Transverse colon (tissue), 4 donors: Measurements from ENCODE around the gene FAM43A. TPM values are rescaled to one million over a fixed set of nuclear protein-coding genes. Genes with fewer than 3 reads are reported as not detected.

ENCODE experiments used
- DNase-seq: peaks from one replicate; pipeline ENCODE4 v3.0.0-alpha.2; 2019
- H3K27ac ChIP-seq, 4 donors: fragments of 200-600 bp; sonication (generic); 2 replicates each; pipeline ENCODE4 v1.5.1; 2016 to 2018; ENCODE audit warnings: inconsistent platforms in 4 of 4
- H3K27me3 ChIP-seq: fragments of 200-600 bp; sonication (generic); 2 replicates; pipeline ENCODE4 v1.5.1; 2017; ENCODE audit warnings: inconsistent platforms
- H3K36me3 ChIP-seq, 4 donors: fragments of 200-600 bp; sonication (generic); 2 replicates each; pipeline ENCODE4 v1.5.1; 2017 to 2019; ENCODE audit warnings: inconsistent platforms in 4 of 4
- H3K4me1 ChIP-seq, 4 donors: fragments of 200-600 bp; sonication (generic); 2 replicates each; pipeline ENCODE4 v1.5.1; 2017 to 2020; ENCODE audit warnings: inconsistent platforms in 4 of 4
- H3K4me3 ChIP-seq, 4 donors: fragments of 200-600 bp; sonication (generic); 1 replicate in 1 of 4; 2 replicates in 3 of 4; pipeline versions ENCODE4 v1.5.1 to v1.6.1; 2017 to 2019; ENCODE audit warnings: inconsistent platforms in 4 of 4
- H3K9me3 ChIP-seq, 2 donors: fragments of 200-600 bp; sonication (generic); 2 replicates each; pipeline ENCODE4 v1.5.1; 2017 to 2019; ENCODE audit warnings: inconsistent platforms in 2 of 2
- EP300 ChIP-seq: sonication (generic); formaldehyde crosslinking; IDR thresholded peaks from one replicate; pipeline ENCODE4 v1.6.1; 2017; ENCODE audit warnings: antibody characterized with exemption, low read depth
- POLR2A ChIP-seq: fragments of 450-650 bp; IDR thresholded peaks from one replicate; pipeline ENCODE4 v1.6.1; 2016; ENCODE audit warnings: antibody characterized with exemption, mild to moderate bottlenecking, moderate library complexity
- POLR2AphosphoS5 ChIP-seq, 3 donors: sonication (generic); formaldehyde crosslinking; IDR thresholded peaks; one replicate each; pipeline ENCODE4 v1.6.1; 2016; ENCODE audit warnings: antibody characterized with exemption in 3 of 3
- WGBS, 2 donors: methylation state at CpG; one replicate each; pipeline ENCODE4 v1.1.5; 2018; ENCODE audit warnings: low coverage in 1 of 2; 5-methylcytosine and 5-hydroxymethylcytosine counted together
- in situ Hi-C, 4 donors: fragments of 200-750 bp; cut with MboI; loops; one replicate each; pipeline versions ENCODE4 v1.15.0 to v1.15.1; 2017; ENCODE audit warnings: low sequenced_read_pairs in 3 of 4, low pct_ligation_motif_present in 1 of 4, low pct_unique_long_range_greater_than_20kb in 1 of 4
- intact Hi-C: fragments of 100-400 bp; cut with DNase I; formaldehyde crosslinking; loops from one replicate; pipeline ENCODE4 v1.15.1; 2023; ENCODE audit warnings: low total_unique reads
- total RNA-seq, 4 donors: library from RNA; depleted of rRNA; stranded (reverse); fragments of >200 nt; gene quantifications; one replicate each; pipeline ENCODE4 v1.1.0, GENCODE V29; 2016
- TF ChIP-seq, protein P1 (sequence below), 5 experiments: fragments of 200-600 bp in 3 of 5; fragments of 450-650 bp in 2 of 5; sonication (generic) in 3 of 5; IDR thresholded peaks; 1 replicate in 2 of 5; 2 replicates in 3 of 5; pipeline ENCODE4 v1.5.1; 2016 to 2017; ENCODE audit warnings: antibody characterized with exemption in 5 of 5, inconsistent platforms in 3 of 5, mild to moderate bottlenecking in 2 of 5, moderate library complexity in 1 of 5

Gene FAM43A
- total RNA-seq, 4 donors from 2014 or later: 31.2 to 111 (median 95.9) TPM

GRCh38 chr3:194689493-194689944, 3.8 kb downstream of the FAM43A start:
- intact Hi-C loops: loop anchor here (5.0 to 10.0 kb wide), 2 partner anchors 568 to 855 kb away; partner anchors contain the start of gene PPP1R2
- TF ChIP-seq POLR2AphosphoS5 (IDR thresholded peaks at IDR 0.05): no peak
- no peak for TF ChIP-seq POLR2A
- no peak for TF ChIP-seq EP300
- TF ChIP-seq, protein P1, sequence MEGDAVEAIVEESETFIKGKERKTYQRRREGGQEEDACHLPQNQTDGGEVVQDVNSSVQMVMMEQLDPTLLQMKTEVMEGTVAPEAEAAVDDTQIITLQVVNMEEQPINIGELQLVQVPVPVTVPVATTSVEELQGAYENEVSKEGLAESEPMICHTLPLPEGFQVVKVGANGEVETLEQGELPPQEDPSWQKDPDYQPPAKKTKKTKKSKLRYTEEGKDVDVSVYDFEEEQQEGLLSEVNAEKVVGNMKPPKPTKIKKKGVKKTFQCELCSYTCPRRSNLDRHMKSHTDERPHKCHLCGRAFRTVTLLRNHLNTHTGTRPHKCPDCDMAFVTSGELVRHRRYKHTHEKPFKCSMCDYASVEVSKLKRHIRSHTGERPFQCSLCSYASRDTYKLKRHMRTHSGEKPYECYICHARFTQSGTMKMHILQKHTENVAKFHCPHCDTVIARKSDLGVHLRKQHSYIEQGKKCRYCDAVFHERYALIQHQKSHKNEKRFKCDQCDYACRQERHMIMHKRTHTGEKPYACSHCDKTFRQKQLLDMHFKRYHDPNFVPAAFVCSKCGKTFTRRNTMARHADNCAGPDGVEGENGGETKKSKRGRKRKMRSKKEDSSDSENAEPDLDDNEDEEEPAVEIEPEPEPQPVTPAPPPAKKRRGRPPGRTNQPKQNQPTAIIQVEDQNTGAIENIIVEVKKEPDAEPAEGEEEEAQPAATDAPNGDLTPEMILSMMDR (IDR thresholded peaks at IDR 0.05): no peak
- H3K4me3 ChIP-seq: no peak overlapping the region
- H3K27ac ChIP-seq: peak overlapping the region; percentile 75 to 93 (median 89)
- in situ Hi-C loops: loop anchor here (10.0 to 25.0 kb wide), 5 partner anchors 273 to 848 kb away; partner anchors contain the start of gene PPP1R2 (in 2 of the 4)
- no peaks in the 10 kb centered on the region for H3K27me3 ChIP-seq
- H3K4me1 ChIP-seq: peaks cover 0 to 41% (median 28%) of the 10 kb centered on the region in 4 donors
- WGBS, 2 donors: 60% methylated on average over 9 of the region's 9 CpGs; no CpG with 5 or more reads in 1 of the 2 donors
- no peak for DNase-seq
- H3K9me3 ChIP-seq: no peaks in the 10 kb centered on the region
- no peaks in the 10 kb centered on the region for H3K36me3 ChIP-seq

DNA sequence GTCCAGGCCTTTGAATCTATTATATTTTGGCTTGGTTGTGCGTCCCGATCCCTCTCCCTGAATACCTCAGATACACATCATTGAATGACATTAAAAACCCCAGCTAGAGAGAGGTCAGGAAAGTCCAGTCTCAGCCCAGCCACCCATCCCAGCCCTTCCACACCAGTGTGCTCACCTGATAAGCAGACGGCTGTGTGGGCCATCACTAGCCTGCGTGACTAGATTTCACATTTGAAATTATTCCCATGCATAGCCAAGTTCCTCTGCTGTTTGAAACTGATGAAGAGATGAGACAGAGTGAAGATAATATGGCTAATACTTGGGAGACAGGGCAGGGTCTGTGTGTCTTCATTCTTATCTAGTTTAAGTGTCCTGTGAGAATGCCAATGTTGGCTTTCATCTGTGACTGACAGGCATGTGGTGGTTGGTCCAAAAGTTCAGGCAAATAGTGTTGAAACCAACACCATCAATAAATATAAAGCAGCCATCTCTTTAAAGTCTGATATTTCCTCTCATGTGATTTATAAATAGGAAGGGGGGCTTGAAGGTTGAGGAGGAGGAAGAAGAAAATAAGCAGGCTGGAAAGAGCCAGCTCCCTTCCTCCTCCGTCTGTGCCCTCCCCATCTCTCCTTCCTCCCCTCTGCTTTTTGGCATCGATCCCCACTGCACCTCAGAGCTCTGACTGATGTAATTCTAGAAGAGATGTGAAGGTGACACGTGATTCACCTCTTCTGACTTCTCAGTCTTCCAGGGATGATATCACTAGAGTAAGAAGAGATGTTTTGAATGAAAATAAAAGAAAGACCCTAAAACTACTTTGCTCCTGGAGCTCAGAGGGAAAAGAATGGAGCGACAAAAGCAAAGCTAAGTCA, 5.1 kb downstream of the FAM43A start:
- no peak for DNase-seq
- Histone ChIP-seq H3K27ac (peak overlapping the region in 1 of 4 donors; percentile 13), H3K4me1 (peaks cover 0 to 34% (median 23%) of the 10 kb centered on the region in 4 donors), H3K9me3 (no peaks in the 10 kb centered on the region), H3K36me3 (no peaks in the 10 kb centered on the region), H3K27me3 (no peaks in the 10 kb centered on the region), H3K4me3 (no peak overlapping the region)
- in situ Hi-C loops: loop anchor here (25.0 kb wide), 3 partner anchors 272 to 847 kb away; partner anchors contain the start of gene PPP1R2 (in 2 of the 4)
- intact Hi-C loops: no loop called here
- TF ChIP-seq, protein P1 (IDR thresholded peaks at IDR 0.05): no peak
- no peak for TF ChIP-seq EP300
- TF ChIP-seq POLR2A: no peak
- no peak for TF ChIP-seq POLR2AphosphoS5 (IDR thresholded peaks at IDR 0.05)
- WGBS, 2 donors: 69 to 84% methylated on average over 2 to 8 of the region's 8 CpGs

DNA sequence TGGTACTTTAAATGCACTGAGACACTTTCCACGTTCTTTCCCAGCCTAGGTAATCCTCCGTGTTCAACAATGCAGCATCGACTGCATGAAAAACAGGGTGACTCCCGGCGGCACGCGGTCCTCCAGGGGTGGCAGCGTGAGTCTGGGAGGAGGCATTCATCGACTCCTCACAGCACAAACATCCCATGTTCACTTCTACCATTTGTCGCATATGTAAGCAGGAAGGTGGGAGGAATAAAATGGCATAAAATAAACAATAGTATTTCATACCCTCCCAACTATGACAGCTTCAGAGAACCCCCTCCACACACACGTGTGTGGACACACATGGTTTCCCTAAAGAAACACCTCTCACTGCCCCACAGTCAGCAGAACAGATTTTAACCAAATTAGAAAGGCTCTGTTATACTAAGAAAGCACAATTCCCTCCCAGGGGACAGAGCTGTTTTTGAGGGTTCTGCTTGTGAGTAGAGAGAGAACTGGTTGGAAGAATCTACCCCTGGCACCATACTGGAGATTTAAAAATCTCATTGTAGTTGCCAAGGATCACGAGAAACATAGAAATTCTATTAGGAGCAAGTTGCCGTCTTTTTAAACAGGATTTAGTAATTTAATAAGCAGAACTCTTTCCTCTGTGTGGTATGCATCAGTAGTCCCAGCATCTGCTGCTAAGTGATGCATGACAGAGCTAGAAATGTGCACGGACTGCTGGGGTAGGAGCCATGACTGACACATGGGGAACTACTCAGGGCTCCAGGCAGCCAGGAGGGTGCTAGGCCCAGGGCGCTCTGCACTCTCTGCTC, 6.0 kb downstream of the FAM43A start:
- Histone ChIP-seq H3K36me3 (no peaks in the 10 kb centered on the region), H3K4me3 (no peak overlapping the region), H3K27ac (no peak overlapping the region), H3K9me3 (no peaks in the 10 kb centered on the region), H3K27me3 (no peaks in the 10 kb centered on the region), H3K4me1 (peaks cover 0 to 31% (median 22%) of the 10 kb centered on the region in 4 donors)
- in situ Hi-C loops: loop anchor here (25.0 kb wide), 3 partner anchors 271 to 846 kb away; partner anchors contain the start of gene PPP1R2 (in 2 of the 4)
- TF ChIP-seq, protein P1 (IDR thresholded peaks at IDR 0.05): no peak
- intact Hi-C loops: no loop called here
- DNase-seq: no peak
- WGBS, 2 donors: 72 to 83% methylated on average over 6 to 15 of the region's 15 CpGs

- in situ Hi-C loops (loop anchor here (25.0 kb wide), 3 partner anchors 266 to 841 kb away; partner anchors contain the start of gene PPP1R2 (in 2 of the 4)), intact Hi-C loops (no loop called here)
- no peak overlapping the region for H3K4me3 ChIP-seq
- H3K9me3 ChIP-seq: no peaks in the 10 kb centered on the region
- no peak overlapping the region for H3K27ac ChIP-seq
- WGBS, 2 donors: 20 to 72% methylated on average over 2 to 6 of the region's 6 CpGs
- no peaks in the 10 kb centered on the region for H3K36me3 ChIP-seq
- TF ChIP-seq, protein P1 (IDR thresholded peaks at IDR 0.05): no peak
- no peak for TF ChIP-seq EP300
- no peak for TF ChIP-seq POLR2A
- TF ChIP-seq POLR2AphosphoS5 (IDR thresholded peaks at IDR 0.05): no peak
- no peaks in the 10 kb centered on the region for H3K27me3 ChIP-seq
- DNase-seq: no peak
- H3K4me1 ChIP-seq: no peaks in the 10 kb centered on the region
These were observed 11.0 kb downstream of the FAM43A start for GRCh38 chr3:194696702-194697101.
